GM13976 (cell line): ENCODE data around the gene MUC21.

ENCODE experiments used
- DNase-seq: peaks from one replicate; pipeline ENCODE4 v3.0.0; 2012; ENCODE audit warnings: low spot score
- in situ Hi-C: fragments of 300-500 bp; cut with MboI; formaldehyde crosslinking; loops from one replicate; pipeline ENCODE4 v1.12.0; 2022; ENCODE audit warnings: low sequenced_read_pairs, mixed read lengths, inconsistent platforms; ENCODE audit not compliant: unreplicated experiment
- TF ChIP-seq, protein P1 (sequence below): IDR thresholded peaks from 2 replicates; pipeline ENCODE4 v1.5.1; 2012; ENCODE audit warnings: borderline replicate concordance, mild to moderate bottlenecking; ENCODE audit not compliant: insufficient read depth; ENCODE audit errors: extremely low read depth, missing control alignments, control extremely low read depth

The MUC21 gene

DNA sequence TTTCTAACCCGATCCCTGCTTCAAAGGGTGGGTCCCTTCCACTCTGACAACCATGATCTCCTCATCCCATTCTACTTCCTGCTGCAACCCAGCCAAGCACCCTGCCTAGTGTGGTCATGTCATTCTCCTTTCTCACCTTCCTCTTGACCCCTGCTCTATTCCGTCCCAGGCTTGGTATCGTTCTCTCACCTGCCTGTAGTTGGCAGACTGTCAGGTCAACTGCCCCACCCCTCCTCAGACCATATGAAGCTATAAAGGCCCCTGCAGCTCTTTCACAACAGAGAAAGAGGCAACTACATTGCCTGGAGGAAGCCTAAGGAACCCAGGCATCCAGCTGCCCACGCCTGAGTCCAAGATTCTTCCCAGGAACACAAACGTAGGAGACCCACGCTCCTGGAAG lies at the start of gene MUC21:
Gene MUC21 (plus strand): TSS at position 280 of the 400 bp plus-strand sequence. CDS start 241 bp downstream, outside the sequence.
- TF ChIP-seq, protein P1, sequence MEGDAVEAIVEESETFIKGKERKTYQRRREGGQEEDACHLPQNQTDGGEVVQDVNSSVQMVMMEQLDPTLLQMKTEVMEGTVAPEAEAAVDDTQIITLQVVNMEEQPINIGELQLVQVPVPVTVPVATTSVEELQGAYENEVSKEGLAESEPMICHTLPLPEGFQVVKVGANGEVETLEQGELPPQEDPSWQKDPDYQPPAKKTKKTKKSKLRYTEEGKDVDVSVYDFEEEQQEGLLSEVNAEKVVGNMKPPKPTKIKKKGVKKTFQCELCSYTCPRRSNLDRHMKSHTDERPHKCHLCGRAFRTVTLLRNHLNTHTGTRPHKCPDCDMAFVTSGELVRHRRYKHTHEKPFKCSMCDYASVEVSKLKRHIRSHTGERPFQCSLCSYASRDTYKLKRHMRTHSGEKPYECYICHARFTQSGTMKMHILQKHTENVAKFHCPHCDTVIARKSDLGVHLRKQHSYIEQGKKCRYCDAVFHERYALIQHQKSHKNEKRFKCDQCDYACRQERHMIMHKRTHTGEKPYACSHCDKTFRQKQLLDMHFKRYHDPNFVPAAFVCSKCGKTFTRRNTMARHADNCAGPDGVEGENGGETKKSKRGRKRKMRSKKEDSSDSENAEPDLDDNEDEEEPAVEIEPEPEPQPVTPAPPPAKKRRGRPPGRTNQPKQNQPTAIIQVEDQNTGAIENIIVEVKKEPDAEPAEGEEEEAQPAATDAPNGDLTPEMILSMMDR = no peak
- DNase-seq = no peak
- in situ Hi-C loops = no loop called here

GRCh38 chr6:30935018-30935417 lies 48.5 kb upstream of the MUC21 start:
- no peak for DNase-seq
- TF ChIP-seq, protein P1 = no peak
- in situ Hi-C loops = no loop called here

DNA sequence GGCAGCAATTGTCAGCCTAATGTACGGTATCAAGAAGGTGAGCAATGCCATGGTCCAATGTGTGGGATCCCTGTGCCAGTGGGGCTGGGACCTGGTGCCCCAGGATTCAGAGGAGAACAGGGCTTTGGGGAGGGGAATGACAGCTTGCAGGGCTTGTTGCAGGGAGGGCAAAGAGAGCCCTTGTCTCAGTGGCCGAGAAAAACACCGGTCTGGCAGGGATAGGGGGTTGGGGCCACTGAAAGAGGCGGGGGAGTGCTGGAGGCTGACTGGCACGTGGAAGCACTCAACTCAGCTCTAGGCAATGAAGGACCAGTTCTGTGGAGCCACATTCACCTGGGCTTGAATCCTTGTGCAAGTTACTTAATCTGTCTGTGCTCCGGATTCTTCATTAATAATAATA lies 46.3 kb upstream of the MUC21 start:
- DNase-seq = no peak
- TF ChIP-seq, protein P1 = no peak
- in situ Hi-C loops = no loop called here

DNA sequence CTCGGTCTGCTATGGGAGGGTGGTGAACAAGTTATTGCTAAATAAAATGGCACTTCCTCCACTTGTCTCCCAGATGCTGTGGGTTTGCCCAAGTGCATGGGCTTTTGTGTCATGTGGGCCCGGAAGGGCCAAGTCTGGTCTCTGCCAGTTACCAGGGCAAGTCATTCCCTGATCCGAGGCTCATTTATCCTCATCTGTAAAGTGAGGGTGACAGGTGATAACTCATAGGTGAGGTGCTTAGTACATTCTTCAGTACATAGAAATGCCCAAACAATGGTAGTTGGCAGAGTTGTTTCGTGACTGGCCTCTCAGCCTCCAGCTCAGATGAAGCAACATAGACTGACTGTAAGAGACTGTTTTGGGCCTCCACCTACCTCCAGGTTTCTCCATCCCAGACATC lies 44.8 kb upstream of the MUC21 start:
- TF ChIP-seq, protein P1 = no peak
- in situ Hi-C loops = no loop called here
- DNase-seq = no peak

DNA sequence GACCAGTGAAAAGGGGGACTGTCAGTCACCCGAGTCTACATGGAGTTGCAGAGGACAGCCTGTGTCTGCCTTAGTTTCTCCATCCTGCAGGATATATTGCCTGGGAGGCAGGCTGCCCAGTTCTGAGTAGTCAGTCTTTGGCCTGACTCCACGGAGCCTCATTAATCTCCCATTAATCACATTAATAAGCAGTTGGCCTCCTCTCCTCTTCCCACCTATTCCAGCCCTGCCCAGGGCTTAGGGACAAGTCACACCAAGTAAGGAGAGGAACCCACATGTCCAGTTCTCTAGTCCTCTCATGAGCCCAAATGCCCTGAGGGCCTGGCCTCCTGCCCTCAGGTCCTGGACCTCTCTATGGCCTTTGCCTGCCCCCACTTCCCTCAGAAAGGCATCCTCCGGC lies 44.0 kb upstream of the MUC21 start:
- TF ChIP-seq, protein P1 = no peak
- DNase-seq = no peak
- in situ Hi-C loops = no loop called here

- in situ Hi-C loops = no loop called here
- no peak for DNase-seq
- TF ChIP-seq, protein P1 = no peak
Measured at GRCh38 chr6:30940361-30940986, 43.0 kb upstream of the MUC21 start, which contains the start of gene MUCL3. Gene MUCL3 (plus strand): TSS chr6:30940973. CDS start chr6:30941000, 27 bp downstream.
